SU-DHL-6 (cell line): ENCODE results near the gene COPE.

Source experiments
- H2AFZ ChIP-seq: fragments of 200-600 bp; sonication (generic); 2 replicates; pipeline ENCODE4 v1.6.1; 2014; ENCODE audit warnings: low read depth, mild to moderate bottlenecking, moderate library complexity, mixed read lengths, antibody characterized with exemption, low read length; ENCODE audit not compliant: severe bottlenecking
- H3F3A ChIP-seq: fragments of 200-600 bp; shearing (Covaris generic); 2 replicates; pipeline ENCODE4 v1.6.0; 2016; ENCODE audit warnings: antibody characterized with exemption, mild to moderate bottlenecking; ENCODE audit not compliant: insufficient read depth
- H3K27ac ChIP-seq: fragments of 200-600 bp; sonication (generic); 2 replicates; pipeline ENCODE4 v1.5.1; 2016; ENCODE audit warnings: low read depth, mild to moderate bottlenecking, low read length, moderate library complexity, mixed read lengths
- H3K27me3 ChIP-seq: fragments of 200-600 bp; sonication (generic), shearing (Covaris generic); 2 replicates; pipeline ENCODE4 v1.6.0; 2014; ENCODE audit warnings: mild to moderate bottlenecking, low read length
- H3K36me3 ChIP-seq: fragments of 200-600 bp; sonication (generic); 2 replicates; pipeline ENCODE4 v1.6.1; 2014; ENCODE audit warnings: mild to moderate bottlenecking, low read length, mixed read lengths
- H3K4me2 ChIP-seq: fragments of 300-600, 200-600 bp; shearing (Covaris generic), sonication (generic); 2 replicates; pipeline ENCODE4 v1.6.0; 2014; ENCODE audit warnings: low read length, low read depth, mild to moderate bottlenecking; ENCODE audit not compliant: poor library complexity, severe bottlenecking
- H3K4me3 ChIP-seq: fragments of 200-600 bp; sonication (generic); 2 replicates; pipeline ENCODE4 v1.5.1; 2014; ENCODE audit warnings: antibody characterized with exemption, low read length, mild to moderate bottlenecking, mixed read lengths; ENCODE audit not compliant: insufficient read depth, poor library complexity, severe bottlenecking
- H3K79me2 ChIP-seq: fragments of 200-600 bp; sonication (generic); 2 replicates; pipeline ENCODE4 v1.6.1; 2014; ENCODE audit warnings: mild to moderate bottlenecking, low read length, moderate library complexity; ENCODE audit not compliant: insufficient read depth
- H3K9ac ChIP-seq: fragments of 200-600 bp; sonication (generic); 2 replicates; pipeline ENCODE4 v1.7.0; 2014; ENCODE audit warnings: mild to moderate bottlenecking, low read length
- H3K9me2 ChIP-seq: fragments of 200-600 bp; sonication (generic); replicated peaks from 2 replicates; pipeline ENCODE4 v1.6.1; 2014; ENCODE audit warnings: low read length; ENCODE audit not compliant: insufficient read depth
- H3K9me3 ChIP-seq: fragments of 200-600 bp; sonication (generic); 2 replicates; pipeline ENCODE4 v1.6.1; 2014; ENCODE audit warnings: low read length, mixed read lengths; ENCODE audit not compliant: insufficient read depth
- H4K20me1 ChIP-seq: fragments of 200-600 bp; sonication (generic); 2 replicates; pipeline ENCODE4 v1.6.1; 2014; ENCODE audit warnings: low read depth, mild to moderate bottlenecking, antibody characterized with exemption, low read length, moderate library complexity, mixed read lengths
- CTCF ChIP-seq: fragments of 200-600 bp; sonication (generic); IDR thresholded peaks from one replicate; pipeline ENCODE4 v1.5.1; 2017; ENCODE audit warnings: antibody characterized with exemption, mild to moderate bottlenecking, low read length, moderate library complexity; ENCODE audit not compliant: insufficient read depth, poor library complexity, severe bottlenecking
- EZH2phosphoT487 ChIP-seq: fragments of 200-600 bp; sonication (generic), shearing (Covaris generic); conservative IDR thresholded peaks from 2 replicates; pipeline ENCODE4 v1.6.1; 2018; ENCODE audit warnings: mild to moderate bottlenecking, antibody characterized with exemption, low read length, moderate library complexity, mixed read lengths

Gene COPE

GRCh38 chr19:18919086-18919899 lies at the start of gene COPE, which contains the start of gene DDX49:
Gene COPE, minus strand, starts transcription at chr19:18919387. Its CDS starts 39 bp downstream, at chr19:18919348.
Gene DDX49, plus strand, starts transcription at chr19:18919715. Its CDS starts 27 bp downstream, at chr19:18919742.
- Histone ChIP-seq H3K9me3 (no peaks in the 10 kb centered on the region), H4K20me1 (no peaks in the 10 kb centered on the region; the same call in 1 of the 2 replicates), H2AFZ (peak within 1 kb of the TSS; percentile 43), H3K4me3 (peak within 1 kb of the TSS; percentile 94), H3F3A (peaks cover 6% of the 10 kb centered on the region; the same call in 1 of the 2 replicates), H3K36me3 (no peaks in the 10 kb centered on the region), H3K27ac (peak within 1 kb of the TSS; percentile 75), H3K4me2 (peak within 1 kb of the TSS; percentile 89), H3K9ac (peak within 1 kb of the TSS; percentile 82), H3K9me2 (no peaks in the 10 kb centered on the region), H3K79me2 (peaks cover 62% of the 10 kb centered on the region), H3K27me3 (no peaks in the 10 kb centered on the region)
- TF ChIP-seq CTCF (no peak), EZH2phosphoT487 (no peak)

DNA sequence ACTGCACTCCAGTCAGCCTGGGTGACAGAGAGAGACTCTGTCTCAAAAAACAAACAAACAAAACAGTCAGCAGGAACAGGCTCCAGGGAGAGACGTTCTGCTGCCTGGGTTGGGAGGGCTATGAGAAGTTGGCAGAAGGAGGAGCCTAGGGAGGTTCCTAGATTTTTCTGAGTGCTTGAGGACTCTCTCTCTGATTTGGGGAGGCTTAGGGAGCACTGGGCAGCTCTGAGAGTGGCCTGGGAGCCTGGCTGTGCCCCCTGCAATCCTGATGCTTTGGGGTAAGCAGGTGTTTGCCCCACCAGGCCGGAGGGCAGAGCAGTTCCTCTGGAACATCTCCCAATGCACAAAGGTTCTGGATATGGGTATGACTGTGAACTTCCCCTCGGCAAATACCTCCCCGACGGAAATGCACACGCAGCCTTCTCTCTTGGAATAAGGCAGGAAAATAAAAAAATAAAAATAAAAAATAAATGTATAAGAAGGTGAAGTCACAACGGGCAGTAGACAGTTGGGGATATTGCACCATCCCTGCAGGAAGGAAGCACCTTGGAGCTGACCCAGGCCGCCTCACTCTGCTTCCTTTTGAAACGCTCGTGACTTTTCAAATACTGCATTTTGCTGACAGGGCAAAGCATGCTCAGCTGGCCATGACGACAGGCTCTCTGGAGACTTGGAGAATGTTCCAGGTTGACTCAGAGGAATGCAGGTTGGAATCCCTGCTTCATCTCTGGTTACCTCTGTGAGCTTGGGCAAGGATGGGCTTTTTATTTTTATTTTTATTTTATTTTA lies 48.4 kb upstream of the COPE start:
- no peak overlapping the region for H2AFZ ChIP-seq
- H3K9me2 ChIP-seq: no peaks in the 10 kb centered on the region
- no peak overlapping the region for H3K4me2 ChIP-seq
- H3K36me3 ChIP-seq: no peaks in the 10 kb centered on the region
- no peaks in the 10 kb centered on the region for H3K79me2 ChIP-seq
- H3K9me3 ChIP-seq: no peaks in the 10 kb centered on the region
- H3F3A ChIP-seq: no peaks in the 10 kb centered on the region
- no peak overlapping the region for H3K4me3 ChIP-seq
- H3K9ac ChIP-seq: no peak overlapping the region
- H3K27ac ChIP-seq: no peak overlapping the region
- no peaks in the 10 kb centered on the region for H4K20me1 ChIP-seq
- TF ChIP-seq CTCF: no peak
- no peak for TF ChIP-seq EZH2phosphoT487
- no peaks in the 10 kb centered on the region for H3K27me3 ChIP-seq

DNA sequence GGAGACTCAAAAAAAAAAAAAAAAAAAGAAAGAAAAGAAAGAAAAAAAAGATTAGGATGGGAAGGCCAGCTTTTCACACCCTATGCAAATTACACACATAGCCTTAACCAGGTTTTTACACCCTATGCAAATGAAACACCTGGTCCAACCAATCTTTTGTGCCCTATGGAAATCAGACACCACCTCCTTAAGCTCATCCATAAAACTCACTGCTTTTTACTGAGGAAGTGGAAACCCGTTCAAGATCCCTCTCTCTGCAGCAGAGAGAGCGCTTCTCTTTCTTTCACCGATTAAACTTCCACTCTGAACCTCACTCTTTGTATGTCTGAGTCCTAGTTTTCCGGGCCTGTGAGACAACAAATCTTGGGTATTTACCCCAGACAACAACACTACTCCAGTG lies 47.1 kb upstream of the COPE start:
- Histone ChIP-seq H3K27me3 (no peaks in the 10 kb centered on the region), H3F3A (no peaks in the 10 kb centered on the region), H3K79me2 (no peaks in the 10 kb centered on the region), H3K27ac (no peak overlapping the region), H3K36me3 (no peaks in the 10 kb centered on the region), H3K4me2 (no peak overlapping the region), H2AFZ (no peak overlapping the region), H3K9ac (no peak overlapping the region), H3K9me3 (no peaks in the 10 kb centered on the region), H3K9me2 (no peaks in the 10 kb centered on the region), H4K20me1 (no peaks in the 10 kb centered on the region), H3K4me3 (no peak overlapping the region)
- TF ChIP-seq EZH2phosphoT487 (no peak), CTCF (no peak)
